ENCODE measurements around the gene BMPR1B. TPM values are rescaled to one million over a fixed set of nuclear protein-coding genes. Genes with fewer than 3 reads are reported as not detected.

BMPR1B gene
- total and polyA plus RNA-seq, 9 of the 15 experiments (the other 6 are each of a cell fraction or from before 2014, with no cell fraction given) = 0.01 TPM; not detected in 8

GRCh38 chr4:95107004-95107403 lies 349.2 kb downstream of the BMPR1B start (continued):
- no peak for TF ChIP-seq CLOCK (CRISPR knock-in tag; IDR thresholded peaks at IDR 0.05; ENCODE audit: borderline replicate concordance)
- no peak for TF ChIP-seq TAF1 (IDR thresholded peaks at IDR 0.05; ENCODE audit: control insufficient read depth, extremely low read depth, insufficient read depth, low read length, severe bottlenecking)

DNA sequence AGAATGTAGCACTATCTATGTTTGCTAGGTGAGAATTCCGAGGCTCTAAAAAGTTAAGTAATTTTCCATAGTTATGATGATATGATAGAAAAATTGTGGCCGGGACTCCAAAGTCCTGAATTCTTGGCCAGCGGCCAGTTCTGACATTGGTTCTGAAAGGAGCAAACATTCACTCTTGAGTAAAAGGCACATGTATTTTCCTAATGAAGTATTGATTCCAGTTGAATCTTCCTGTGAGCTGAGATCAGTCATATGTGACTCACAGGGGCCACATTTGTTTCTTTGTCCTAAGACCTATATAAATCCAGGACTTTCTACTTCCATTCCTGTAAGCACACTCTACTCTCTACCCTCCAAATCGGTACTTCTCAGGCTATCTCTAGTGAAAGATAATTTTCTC lies 349.9 kb downstream of the BMPR1B start:
- CTCF ChIA-PET (ENCODE audit: low intra/inter-chr PET ratio) = no interaction called here
- no peak overlapping the region for H3K9ac ChIP-seq (ENCODE audit: insufficient read depth in 1 of 2, low read depth in 2 of 2, low read length in 2 of 2)
- H3K27ac ChIP-seq (ENCODE audit: extremely low read depth, low read depth, low read length) = no peak overlapping the region
- no peaks in the 10 kb centered on the region for H4K20me1 ChIP-seq (replicated peaks; ENCODE audit: control insufficient read depth, insufficient read depth, low read length)
- H3K4me2 ChIP-seq (ENCODE audit: insufficient read depth, low read length) = no peak overlapping the region
- 0% methylated on average over 4 of the region's 4 CpGs for WGBS (ENCODE audit: insufficient coverage, low coverage, missing lambda C conversion rate)
- no peak for FAIRE-seq
- TF ChIP-seq ZNF41 (CRISPR knock-in tag; conservative IDR thresholded peaks at IDR 0.05) (no peak), UBTF (IDR thresholded peaks at IDR 0.05; ENCODE audit: borderline replicate concordance in 1 of 2, low read depth in 2 of 2, low read length in 2 of 2) (no peak), SAFB2 (IDR thresholded peaks at IDR 0.05; ENCODE audit: borderline replicate concordance, low read depth, low read length, severe bottlenecking) (no peak)
- TF ChIP-seq, protein P1, sequence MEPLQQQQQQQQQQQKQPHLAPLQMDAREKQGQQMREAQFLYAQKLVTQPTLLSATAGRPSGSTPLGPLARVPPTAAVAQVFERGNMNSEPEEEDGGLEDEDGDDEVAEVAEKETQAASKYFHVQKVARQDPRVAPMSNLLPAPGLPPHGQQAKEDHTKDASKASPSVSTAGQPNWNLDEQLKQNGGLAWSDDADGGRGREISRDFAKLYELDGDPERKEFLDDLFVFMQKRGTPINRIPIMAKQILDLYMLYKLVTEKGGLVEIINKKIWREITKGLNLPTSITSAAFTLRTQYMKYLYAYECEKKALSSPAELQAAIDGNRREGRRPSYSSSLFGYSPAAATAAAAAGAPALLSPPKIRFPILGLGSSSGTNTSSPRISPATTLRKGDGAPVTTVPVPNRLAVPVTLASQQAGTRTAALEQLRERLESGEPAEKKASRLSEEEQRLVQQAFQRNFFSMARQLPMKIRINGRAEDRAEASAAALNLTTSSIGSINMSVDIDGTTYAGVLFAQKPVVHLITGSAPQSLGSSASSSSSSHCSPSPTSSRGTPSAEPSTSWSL (CRISPR knock-in tag; IDR thresholded peaks at IDR 0.05; ENCODE audit: borderline replicate concordance) = no peak
- no TSS peak for BruUV-seq (replicated peaks)
- no peak overlapping the region for H3K4me3 ChIP-seq
- H3K9me3 ChIP-seq (replicated peaks; ENCODE audit: control insufficient read depth, insufficient read depth, low read depth, low read length) = no peaks in the 10 kb centered on the region
- no peaks in the 10 kb centered on the region for H3K4me1 ChIP-seq (replicated peaks in 1 of 2; ENCODE audit: control insufficient read depth in 2 of 2, insufficient read depth in 2 of 2, low read length in 2 of 2)
- no peaks in the 10 kb centered on the region for H3K36me3 ChIP-seq (ENCODE audit: control insufficient read depth, insufficient read depth, low read length)
- H3K27me3 ChIP-seq (ENCODE audit: control insufficient read depth in 2 of 2, insufficient read depth in 2 of 2, low read length in 2 of 2) = no peaks in the 10 kb centered on the region
- no peak for ATAC-seq
- intact Hi-C loops (cut with micrococcal nuclease) = no loop called here
- H3K9me1 ChIP-seq (ENCODE audit: control insufficient read depth, insufficient read depth, low read length) = no peaks in the 10 kb centered on the region
- DNase-seq (ENCODE audit: extremely low read depth in 1 of 4, low spot score in 3 of 4) = no peak
- POLR2A ChIA-PET = no interaction called here
- no peaks in the 10 kb centered on the region for H3K79me2 ChIP-seq (ENCODE audit: control insufficient read depth, insufficient read depth, low read length)
- no peak overlapping the region for H2AFZ ChIP-seq (ENCODE audit: low read depth, low read length)
- in situ Hi-C loops (cut with MboI) = loop anchor here (25.0 kb wide), 1 partner anchor 470 kb away; no protein-coding TSS in a partner anchor
